HG03354 (cell line): ENCODE measurements around the gene CD2BP2.
A peak's percentile ranks its signal among the peaks of the same experiment; 100 is the strongest.
"Not testable (repeated sequence)": the region's sequence is repeated elsewhere in the genome, so short reads cannot be mapped to it uniquely, and the experiment has no call there.

Source experiments
- ATAC-seq: cut with Tn5 transposase; IDR thresholded peaks from one replicate; pipeline ENCODE4 v1.9.1; 2021; ENCODE audit warnings: mild to moderate bottlenecking; ENCODE audit not compliant: unreplicated experiment, poor library complexity, severe bottlenecking

The CD2BP2 gene

DNA sequence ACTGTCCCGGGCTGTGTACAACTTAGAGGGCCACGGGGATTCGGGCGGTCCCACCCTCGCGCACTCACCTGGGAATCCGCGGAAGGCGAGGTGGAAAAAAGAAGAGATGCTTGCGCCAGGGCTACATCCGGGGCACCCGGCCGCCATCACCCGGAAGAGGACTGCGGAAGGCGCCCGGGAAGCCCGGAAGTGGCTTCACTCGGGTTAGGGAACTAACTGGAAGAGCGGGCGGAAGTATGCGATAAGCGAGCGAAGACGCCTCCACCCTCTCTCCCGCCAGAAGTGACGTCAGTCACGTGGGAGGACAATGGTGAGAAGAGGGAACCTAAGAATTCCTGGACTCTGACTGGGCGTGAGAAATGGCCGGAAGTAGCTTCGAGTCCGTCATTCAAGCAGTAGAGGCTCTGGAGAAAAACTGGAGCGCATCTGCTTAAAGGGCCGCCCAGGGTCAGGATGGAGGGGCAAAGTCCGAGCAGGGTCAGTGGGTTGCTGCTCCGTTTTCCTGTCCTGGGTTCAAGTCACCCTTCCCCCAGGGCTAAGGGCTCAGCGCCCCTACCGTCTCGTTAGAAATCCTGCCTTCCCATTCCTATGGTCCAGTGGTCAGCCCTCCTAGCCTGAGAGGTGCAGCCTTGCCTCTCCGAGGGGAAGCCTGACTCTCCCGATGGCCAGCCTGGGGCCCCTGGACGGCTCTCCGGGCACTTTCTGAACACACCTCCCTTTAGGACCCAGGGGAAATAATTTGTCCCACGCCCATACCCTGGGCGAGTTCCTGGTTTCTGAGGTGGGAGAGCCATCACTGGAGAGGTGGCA is at the start of gene CD2BP2:
CD2BP2 (minus strand) TSS at position 165 of the 810 bp plus-strand sequence. CDS start 627 bp downstream, outside the sequence.
- peak; percentile 61 for ATAC-seq

- ATAC-seq = no peak
Observed at GRCh38 chr16:30401768-30402425, 46.8 kb upstream of the CD2BP2 start.

DNA sequence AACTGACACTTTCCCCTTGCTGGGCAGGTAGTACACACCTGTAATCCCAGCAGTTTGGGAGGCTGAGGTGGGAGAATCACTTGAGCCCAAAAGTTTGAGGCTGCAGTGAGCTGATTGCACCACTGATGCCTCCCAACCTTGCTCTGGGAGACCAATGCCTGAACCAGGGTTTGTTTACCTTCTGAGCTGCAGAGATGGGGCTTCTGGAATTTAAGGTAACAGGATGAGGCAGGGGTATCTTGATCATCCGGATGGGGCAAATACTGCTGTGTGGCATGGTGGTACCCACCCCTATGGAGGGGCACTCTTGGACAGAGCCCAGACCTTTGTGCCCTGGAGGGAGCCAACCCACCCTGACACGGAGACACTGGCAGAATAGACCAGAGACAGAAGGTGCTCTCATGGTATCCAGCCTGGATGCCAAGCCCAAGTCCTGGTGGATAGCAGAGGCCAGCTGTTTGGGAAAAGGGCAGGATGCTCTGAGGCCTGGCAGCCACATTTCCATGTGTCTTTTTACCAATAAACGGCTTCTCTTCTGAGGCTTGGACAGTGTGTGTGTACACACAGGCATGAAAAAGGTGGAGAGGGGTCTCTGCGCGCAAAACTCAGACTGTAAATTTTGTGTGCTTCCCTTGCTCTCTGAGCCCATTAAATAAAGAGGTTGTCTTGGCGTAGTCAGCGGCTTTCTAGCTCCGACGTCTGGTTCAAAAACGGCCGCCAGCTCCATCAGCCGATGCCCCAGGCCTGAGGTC is 44.5 kb upstream of the CD2BP2 start:
- ATAC-seq = no peak

DNA sequence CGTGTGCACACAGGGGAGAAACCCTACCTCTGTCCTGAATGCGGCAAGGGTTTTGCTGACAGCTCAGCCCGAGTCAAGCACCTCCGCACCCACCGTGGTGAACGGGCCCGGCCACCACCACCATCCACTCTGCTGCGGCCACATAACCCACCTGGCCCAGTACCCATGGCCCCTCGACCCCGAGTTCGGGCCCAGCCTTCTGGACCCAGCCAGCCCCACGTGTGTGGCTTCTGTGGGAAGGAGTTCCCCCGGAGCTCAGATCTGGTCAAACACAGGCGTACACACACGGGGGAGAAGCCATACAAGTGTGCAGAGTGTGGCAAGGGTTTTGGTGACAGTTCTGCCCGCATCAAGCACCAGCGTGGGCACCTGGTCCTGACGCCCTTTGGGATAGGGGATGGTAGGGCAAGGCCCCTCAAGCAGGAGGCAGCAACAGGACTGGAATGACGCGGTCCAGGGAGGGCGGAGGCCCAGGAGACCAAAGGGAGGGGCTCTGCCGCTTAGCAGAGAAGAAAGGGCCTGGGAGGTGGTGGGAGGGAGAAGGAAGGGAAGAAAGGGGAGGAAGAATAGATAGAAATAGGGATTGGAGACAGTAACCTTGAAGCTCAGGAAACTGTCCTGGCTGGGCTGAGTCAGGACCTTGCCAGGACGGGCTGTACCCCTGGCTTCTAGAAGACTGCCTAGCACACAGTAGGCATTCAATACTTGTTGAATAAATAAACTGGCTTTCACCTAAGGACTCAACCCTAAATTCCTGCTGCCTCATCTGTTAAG is 43.7 kb upstream of the CD2BP2 start:
- no peak for ATAC-seq

DNA sequence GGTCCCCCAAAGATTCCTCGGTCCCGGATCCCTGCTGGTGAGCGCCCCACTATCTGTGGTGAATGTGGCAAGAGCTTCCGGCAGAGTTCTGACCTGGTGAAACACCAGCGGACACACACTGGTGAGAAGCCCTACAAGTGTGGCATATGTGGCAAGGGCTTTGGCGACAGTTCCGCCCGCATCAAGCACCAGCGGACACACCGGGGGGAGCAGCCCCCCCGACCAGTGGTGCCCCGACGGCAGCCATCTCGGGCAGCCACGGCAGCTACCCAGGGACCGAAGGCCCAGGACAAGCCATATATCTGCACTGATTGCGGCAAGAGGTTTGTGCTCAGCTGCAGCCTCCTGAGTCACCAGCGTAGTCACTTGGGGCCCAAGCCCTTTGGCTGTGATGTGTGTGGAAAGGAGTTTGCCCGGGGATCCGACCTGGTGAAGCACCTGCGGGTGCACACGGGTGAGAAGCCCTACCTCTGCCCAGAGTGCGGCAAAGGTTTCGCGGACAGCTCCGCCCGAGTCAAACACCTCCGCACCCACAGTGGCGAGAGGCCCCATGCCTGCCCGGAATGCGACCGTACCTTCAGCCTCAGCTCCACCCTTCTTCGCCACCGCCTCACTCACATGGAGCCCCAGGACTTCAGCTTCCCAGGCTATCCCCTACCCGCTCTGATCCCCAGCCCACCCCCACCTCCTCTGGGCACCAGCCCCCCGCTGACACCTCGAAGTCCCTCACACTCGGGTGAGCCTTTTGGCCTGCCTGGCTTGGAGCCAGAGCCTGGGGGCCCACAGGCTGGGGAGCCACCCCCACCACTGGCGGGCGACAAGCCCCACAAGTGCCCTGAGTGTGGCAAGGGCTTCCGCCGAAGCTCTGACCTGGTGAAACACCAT is 42.9 kb upstream of the CD2BP2 start:
- ATAC-seq = no peak

DNA sequence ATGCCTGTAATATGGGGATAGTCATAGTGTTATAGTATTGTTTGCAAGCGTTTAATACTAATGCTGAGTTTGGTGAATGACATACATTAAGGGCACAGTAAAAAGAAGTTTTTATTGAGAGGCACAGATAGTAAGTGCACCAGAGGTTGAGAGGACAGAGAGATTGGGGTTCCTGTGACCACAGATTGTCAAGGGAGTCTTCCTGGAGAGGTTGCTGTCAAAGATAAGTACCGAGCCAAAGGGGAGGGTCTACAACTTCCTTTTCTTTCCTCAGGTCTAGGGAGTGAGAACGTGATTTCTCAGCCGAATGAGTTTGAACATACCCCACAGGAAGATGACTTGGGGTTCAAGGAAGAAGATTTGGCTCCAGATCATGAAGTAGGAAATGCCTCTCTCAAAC is 41.9 kb upstream of the CD2BP2 start:
- ATAC-seq = no peak

GRCh38 chr16:30396627-30397026 is 41.5 kb upstream of the CD2BP2 start:
- not testable (repeated sequence) for ATAC-seq

DNA sequence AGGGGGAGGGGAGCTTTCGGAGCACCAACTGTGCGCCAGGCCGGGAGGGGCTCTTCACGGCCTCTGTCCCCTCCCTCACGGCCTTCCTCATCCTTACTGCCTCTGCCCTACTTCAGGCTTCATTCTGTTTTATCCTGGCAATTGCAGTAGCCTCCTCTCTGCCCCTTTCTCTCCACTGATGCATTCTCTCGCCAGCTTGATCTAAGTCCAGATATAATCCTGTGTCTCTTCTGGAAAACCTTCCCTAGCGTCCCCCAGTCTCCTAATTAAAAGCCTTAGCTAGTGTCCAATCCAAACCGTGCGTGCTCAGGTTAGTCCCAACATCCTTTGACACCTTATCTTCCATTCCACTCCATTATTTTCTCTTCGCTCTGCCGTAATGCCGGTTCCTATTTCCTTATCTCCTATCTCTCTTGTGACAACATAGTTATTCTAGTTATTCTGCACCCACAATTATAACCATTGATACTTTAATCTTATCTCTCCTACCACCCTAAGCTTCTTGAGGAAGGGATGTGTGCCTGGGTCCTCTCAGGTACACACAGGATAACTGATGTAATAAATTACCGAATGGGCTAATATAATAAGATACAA is 41.0 kb upstream of the CD2BP2 start:
- no peak for ATAC-seq

DNA sequence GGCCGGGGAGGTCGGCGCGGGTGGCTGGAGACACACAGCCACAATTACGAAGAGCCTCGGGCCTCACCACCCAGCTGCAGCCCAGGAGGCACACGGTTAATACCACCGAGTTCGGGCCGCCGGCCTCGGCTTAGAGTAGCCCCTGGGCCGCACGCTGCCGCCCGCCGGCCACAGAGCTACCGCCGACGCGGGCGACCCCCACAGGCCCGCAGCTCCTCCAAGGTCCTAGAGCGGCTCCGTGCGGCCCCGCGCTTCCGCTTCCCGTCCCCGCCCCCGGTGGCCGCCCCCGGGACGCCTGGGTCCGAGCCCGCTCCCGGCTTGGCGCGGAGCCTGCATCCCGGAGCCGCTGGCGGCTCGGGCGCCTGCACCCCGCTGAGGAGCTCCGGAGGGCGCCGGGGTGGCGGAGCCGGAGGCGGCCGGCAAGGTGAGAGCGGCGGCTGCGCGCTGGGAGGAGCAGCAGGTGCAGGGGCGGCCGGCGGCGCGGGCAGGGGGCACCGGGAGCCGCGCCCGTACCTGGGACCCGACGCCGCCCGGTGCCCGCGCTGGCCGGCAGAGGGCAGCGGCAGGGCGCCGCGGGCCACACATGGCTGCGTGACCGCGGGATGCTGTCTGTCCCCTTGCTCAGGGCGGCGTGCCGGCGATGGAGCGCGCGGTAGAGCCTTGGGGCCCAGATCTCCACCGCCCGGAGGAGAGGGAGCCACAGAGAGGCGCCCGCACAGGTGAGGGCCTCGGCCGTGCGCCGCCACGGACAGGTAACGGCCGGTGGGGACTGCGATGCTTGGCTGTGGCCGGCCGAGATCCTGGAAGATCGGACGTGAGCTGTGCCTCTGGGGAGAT is 40.3 kb upstream of the CD2BP2 start, which contains the start of gene ZNF48:
ZNF48 (plus strand) TSS at position 266 of the 837 bp plus-strand sequence; CDS start at position 641, 375 bp downstream.
- peak; percentile 77 for ATAC-seq

GRCh38 chr16:30394592-30395154 is 39.6 kb upstream of the CD2BP2 start:
- no peak for ATAC-seq

GRCh38 chr16:30383521-30383920 is 28.4 kb upstream of the CD2BP2 start:
- no peak for ATAC-seq

- ATAC-seq = peak; percentile 37
Observed at GRCh38 chr16:30382111-30382881, 27.2 kb upstream of the CD2BP2 start, which contains the start of gene SEPTIN1. TSS of gene SEPTIN1 (minus strand) at chr16:30382561. CDS start at chr16:30382542, 19 bp downstream.

- ATAC-seq = no peak
Observed at GRCh38 chr16:30381291-30382041, 26.4 kb upstream of the CD2BP2 start.

GRCh38 chr16:30380803-30381208 is 25.7 kb upstream of the CD2BP2 start:
- ATAC-seq = no peak

GRCh38 chr16:30380072-30380802 is 25.1 kb upstream of the CD2BP2 start:
- ATAC-seq = no peak
